ENCODE results near the gene CBL. TPM values are rescaled to one million over a fixed set of nuclear protein-coding genes. Genes with fewer than 3 reads are reported as not detected.

The CBL gene
- total and polyA plus RNA-seq, 10 of the 15 experiments (the other 5 are each of a cell fraction or from before 2014, with no cell fraction given): 3.9 to 27.1 (median 9.5) TPM

- TF ChIP-seq, protein P1, sequence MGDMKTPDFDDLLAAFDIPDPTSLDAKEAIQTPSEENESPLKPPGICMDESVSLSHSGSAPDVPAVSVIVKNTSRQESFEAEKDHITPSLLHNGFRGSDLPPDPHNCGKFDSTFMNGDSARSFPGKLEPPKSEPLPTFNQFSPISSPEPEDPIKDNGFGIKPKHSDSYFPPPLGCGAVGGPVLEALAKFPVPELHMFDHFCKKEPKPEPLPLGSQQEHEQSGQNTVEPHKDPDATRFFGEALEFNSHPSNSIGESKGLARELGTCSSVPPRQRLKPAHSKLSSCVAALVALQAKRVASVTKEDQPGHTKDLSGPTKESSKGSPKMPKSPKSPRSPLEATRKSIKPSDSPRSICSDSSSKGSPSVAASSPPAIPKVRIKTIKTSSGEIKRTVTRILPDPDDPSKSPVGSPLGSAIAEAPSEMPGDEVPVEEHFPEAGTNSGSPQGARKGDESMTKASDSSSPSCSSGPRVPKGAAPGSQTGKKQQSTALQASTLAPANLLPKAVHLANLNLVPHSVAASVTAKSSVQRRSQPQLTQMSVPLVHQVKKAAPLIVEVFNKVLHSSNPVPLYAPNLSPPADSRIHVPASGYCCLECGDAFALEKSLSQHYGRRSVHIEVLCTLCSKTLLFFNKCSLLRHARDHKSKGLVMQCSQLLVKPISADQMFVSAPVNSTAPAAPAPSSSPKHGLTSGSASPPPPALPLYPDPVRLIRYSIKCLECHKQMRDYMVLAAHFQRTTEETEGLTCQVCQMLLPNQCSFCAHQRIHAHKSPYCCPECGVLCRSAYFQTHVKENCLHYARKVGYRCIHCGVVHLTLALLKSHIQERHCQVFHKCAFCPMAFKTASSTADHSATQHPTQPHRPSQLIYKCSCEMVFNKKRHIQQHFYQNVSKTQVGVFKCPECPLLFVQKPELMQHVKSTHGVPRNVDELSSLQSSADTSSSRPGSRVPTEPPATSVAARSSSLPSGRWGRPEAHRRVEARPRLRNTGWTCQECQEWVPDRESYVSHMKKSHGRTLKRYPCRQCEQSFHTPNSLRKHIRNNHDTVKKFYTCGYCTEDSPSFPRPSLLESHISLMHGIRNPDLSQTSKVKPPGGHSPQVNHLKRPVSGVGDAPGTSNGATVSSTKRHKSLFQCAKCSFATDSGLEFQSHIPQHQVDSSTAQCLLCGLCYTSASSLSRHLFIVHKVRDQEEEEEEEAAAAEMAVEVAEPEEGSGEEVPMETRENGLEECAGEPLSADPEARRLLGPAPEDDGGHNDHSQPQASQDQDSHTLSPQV (IDR thresholded peaks at IDR 0.05): no peak
- TF ChIP-seq IKZF1 (conservative IDR thresholded peaks at IDR 0.05) (peak; percentile 40), PAX5 (IDR thresholded peaks at IDR 0.05; ENCODE audit: borderline replicate concordance, low read depth, low read length) (peak; percentile 89), EP300 (IDR thresholded peaks at IDR 0.05; ENCODE audit: borderline replicate concordance in 1 of 2, control insufficient read depth in 1 of 2, low read depth in 2 of 2, low read length in 2 of 2) (no peak), SKIL (IDR thresholded peaks at IDR 0.05; ENCODE audit: low read depth, poor library complexity, severe bottlenecking) (no peak), ETV6 (conservative IDR thresholded peaks at IDR 0.05 in 1 of 2, IDR thresholded peaks at IDR 0.05 in 1 of 2; ENCODE audit: borderline replicate concordance in 1 of 2, low read depth in 1 of 2) (no peak), BHLHE40 (IDR thresholded peaks at IDR 0.05; ENCODE audit: borderline replicate concordance in 1 of 2, low read depth in 2 of 2, low read length in 1 of 2) (0 out of 4 replicates have a peak, but pooled peaks have one; percentile 12 to 22), NR2C1 (IDR thresholded peaks at IDR 0.05) (peak; percentile 66), REST (IDR thresholded peaks at IDR 0.05; ENCODE audit: low read depth, low read length) (no peak), SUPT20H (IDR thresholded peaks at IDR 0.05; ENCODE audit: borderline replicate concordance, control insufficient read depth, low read depth, low read length) (no peak)
- TF ChIP-seq, protein P2, sequence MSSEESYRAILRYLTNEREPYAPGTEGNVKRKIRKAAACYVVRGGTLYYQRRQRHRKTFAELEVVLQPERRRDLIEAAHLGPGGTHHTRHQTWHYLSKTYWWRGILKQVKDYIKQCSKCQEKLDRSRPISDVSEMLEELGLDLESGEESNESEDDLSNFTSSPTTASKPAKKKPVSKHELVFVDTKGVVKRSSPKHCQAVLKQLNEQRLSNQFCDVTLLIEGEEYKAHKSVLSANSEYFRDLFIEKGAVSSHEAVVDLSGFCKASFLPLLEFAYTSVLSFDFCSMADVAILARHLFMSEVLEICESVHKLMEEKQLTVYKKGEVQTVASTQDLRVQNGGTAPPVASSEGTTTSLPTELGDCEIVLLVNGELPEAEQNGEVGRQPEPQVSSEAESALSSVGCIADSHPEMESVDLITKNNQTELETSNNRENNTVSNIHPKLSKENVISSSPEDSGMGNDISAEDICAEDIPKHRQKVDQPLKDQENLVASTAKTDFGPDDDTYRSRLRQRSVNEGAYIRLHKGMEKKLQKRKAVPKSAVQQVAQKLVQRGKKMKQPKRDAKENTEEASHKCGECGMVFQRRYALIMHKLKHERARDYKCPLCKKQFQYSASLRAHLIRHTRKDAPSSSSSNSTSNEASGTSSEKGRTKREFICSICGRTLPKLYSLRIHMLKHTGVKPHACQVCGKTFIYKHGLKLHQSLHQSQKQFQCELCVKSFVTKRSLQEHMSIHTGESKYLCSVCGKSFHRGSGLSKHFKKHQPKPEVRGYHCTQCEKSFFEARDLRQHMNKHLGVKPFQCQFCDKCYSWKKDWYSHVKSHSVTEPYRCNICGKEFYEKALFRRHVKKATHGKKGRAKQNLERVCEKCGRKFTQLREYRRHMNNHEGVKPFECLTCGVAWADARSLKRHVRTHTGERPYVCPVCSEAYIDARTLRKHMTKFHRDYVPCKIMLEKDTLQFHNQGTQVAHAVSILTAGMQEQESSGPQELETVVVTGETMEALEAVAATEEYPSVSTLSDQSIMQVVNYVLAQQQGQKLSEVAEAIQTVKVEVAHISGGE (CRISPR knock-in tag; IDR thresholded peaks at IDR 0.05): no peak
Observed at GRCh38 chr11:119334174-119334930, 128.2 kb downstream of the CBL start, which contains the start of gene RNF26 (continued).

All from GM12878 (cell line).